MCF 10A (cell line): ENCODE data around the gene HSPA4. TPM values are rescaled to one million over a fixed set of nuclear protein-coding genes. Genes with fewer than 3 reads are reported as not detected.
"Not testable (repeated sequence)": the region's sequence is repeated elsewhere in the genome, so short reads cannot be mapped to it uniquely, and the experiment has no call there.

Experiments
- BruUV-seq: library from RNA; stranded (reverse); fragments of 400-500 nt; replicated peaks from 2 replicates; lab custom pipeline; 2021; lab: Mats Ljungman, UMichigan
- CTCF ChIA-PET: fragments of 300-600 bp; sonication (Branson Sonifier 250); formaldehyde crosslinking; extraction: SDS; loops from one replicate; lab custom pipeline; 2021; ENCODE audit warnings: antibody characterized with exemption, inconsistent platforms; lab: Yijun Ruan, JAX
- POLR2A ChIA-PET: fragments of 300-600, 350-650 bp; sonication (Branson Sonifier 250); formaldehyde crosslinking; extraction: SDS; loops from one replicate; lab custom pipeline; 2020; ENCODE audit warnings: antibody characterized with exemption, inconsistent platforms; lab: Yijun Ruan, JAX
- DNase-seq: peaks from one replicate; pipeline ENCODE4 v3.0.0-alpha.2; 2018; ENCODE audit not compliant: unreplicated experiment
- H3K27ac Mint-ChIP-seq: one replicate; pipeline ENCODE4 v1.8.0; 2022; ENCODE audit warnings: mild to moderate bottlenecking, low read depth, mixed read lengths; ENCODE audit not compliant: unreplicated experiment
- H3K27me3 Mint-ChIP-seq: one replicate; pipeline ENCODE4 v1.8.0; 2022; ENCODE audit warnings: mixed read lengths; ENCODE audit not compliant: insufficient read depth, unreplicated experiment
- H3K36me3 Mint-ChIP-seq: one replicate; pipeline ENCODE4 v1.8.0; 2022; ENCODE audit warnings: mild to moderate bottlenecking, moderate library complexity, mixed read lengths; ENCODE audit not compliant: insufficient read depth, unreplicated experiment
- H3K4me1 Mint-ChIP-seq: one replicate; pipeline ENCODE4 v1.8.0; 2022; ENCODE audit warnings: mixed read lengths; ENCODE audit not compliant: insufficient read depth, unreplicated experiment
- H3K4me3 Mint-ChIP-seq: one replicate; pipeline ENCODE4 v1.8.0; 2022; ENCODE audit warnings: mild to moderate bottlenecking, moderate library complexity, mixed read lengths; ENCODE audit not compliant: unreplicated experiment
- H3K9me3 Mint-ChIP-seq: one replicate; pipeline ENCODE4 v1.8.0; 2022; ENCODE audit warnings: mixed read lengths; ENCODE audit not compliant: unreplicated experiment
- CTCF ChIP-seq: fragments of 200-600 bp; IDR thresholded peaks from one replicate; pipeline ENCODE4 v1.8.0; 2022; ENCODE audit warnings: antibody characterized with exemption, mild to moderate bottlenecking; ENCODE audit not compliant: unreplicated experiment
- intact Hi-C: fragments of 100-400 bp; cut with micrococcal nuclease; formaldehyde crosslinking; loops from 2 replicates; pipeline ENCODE4 v1.14.1; 2022
- total RNA-seq: library from RNA; stranded (reverse); gene quantifications from 2 replicates; pipeline ENCODE4 v1.2.3, GENCODE V29; 2022

HSPA4 gene
- total RNA-seq, 1 experiment from 2014 or later: 218 TPM

- Mint-ChIP-seq H3K27ac (peak overlapping the region; percentile 55), H3K27me3 (no peaks in the 10 kb centered on the region), H3K4me3 (no peak overlapping the region), H3K4me1 (peaks cover 6% of the 10 kb centered on the region), H3K9me3 (no peaks in the 10 kb centered on the region), H3K36me3 (peaks cover 94% of the 10 kb centered on the region)
- no peak for DNase-seq
- TF ChIP-seq CTCF: no peak
- BruUV-seq: no TSS peak
- POLR2A ChIA-PET: no interaction called here
- CTCF ChIA-PET: no interaction called here
- intact Hi-C loops: no loop called here
These were observed 29.2 kb downstream of the HSPA4 start for GRCh38 chr5:133081036-133081435.

- H3K9me3 Mint-ChIP-seq: no peaks in the 10 kb centered on the region
- H3K4me3 Mint-ChIP-seq: no peak overlapping the region
- DNase-seq: no peak
- ChIA-PET CTCF (interaction anchor here (0.6 kb wide), 1 partner anchor 49 kb away, joined by 3 read pairs; no protein-coding TSS in a partner anchor), POLR2A (no interaction called here)
- no TSS peak for BruUV-seq
- no peaks in the 10 kb centered on the region for H3K27me3 Mint-ChIP-seq
- intact Hi-C loops: no loop called here
- H3K27ac Mint-ChIP-seq: peak overlapping the region; percentile 55
- no peak for TF ChIP-seq CTCF
- H3K36me3 Mint-ChIP-seq: peaks cover 94% of the 10 kb centered on the region
- peaks cover 6% of the 10 kb centered on the region for H3K4me1 Mint-ChIP-seq
These were observed 29.9 kb downstream of the HSPA4 start for GRCh38 chr5:133081703-133082102.

GRCh38 chr5:133082128-133082527 is 30.3 kb downstream of the HSPA4 start:
- peaks cover 94% of the 10 kb centered on the region for H3K36me3 Mint-ChIP-seq
- TSS peak; percentile 2 for BruUV-seq
- intact Hi-C loops: no loop called here

GRCh38 chr5:133083901-133084300 is 32.1 kb downstream of the HSPA4 start:
- intact Hi-C loops: no loop called here
- Mint-ChIP-seq H3K9me3 (no peaks in the 10 kb centered on the region), H3K4me1 (peaks cover 6% of the 10 kb centered on the region), H3K27ac (peak overlapping the region; percentile 23), H3K27me3 (no peaks in the 10 kb centered on the region), H3K4me3 (no peak overlapping the region), H3K36me3 (peaks cover 94% of the 10 kb centered on the region)
- DNase-seq: no peak
- POLR2A ChIA-PET: interaction anchor here (0.6 to 1.0 kb wide), 4 partner anchors 19 to 32 kb away, joined by 3 to 4 read pairs (median 3); partner anchors contain the start of gene HSPA4
- BruUV-seq: no TSS peak
- TF ChIP-seq CTCF: no peak
- CTCF ChIA-PET: interaction anchor here (0.6 kb wide), 2 partner anchors 11 to 145 kb away, joined by 4 to 6 read pairs; no protein-coding TSS in a partner anchor

More at GRCh38 chr5:133082128-133082527, 30.3 kb downstream of the HSPA4 start:
- CTCF ChIA-PET: interaction anchor here (0.6 to 1.2 kb wide), 2 partner anchors 29 to 49 kb away, joined by 3 read pairs; no protein-coding TSS in a partner anchor
- no peak for TF ChIP-seq CTCF
- H3K27me3 Mint-ChIP-seq: no peaks in the 10 kb centered on the region
- POLR2A ChIA-PET: no interaction called here
- H3K4me1 Mint-ChIP-seq: peaks cover 6% of the 10 kb centered on the region
- no peaks in the 10 kb centered on the region for H3K9me3 Mint-ChIP-seq
- H3K27ac Mint-ChIP-seq: no peak overlapping the region
- H3K4me3 Mint-ChIP-seq: no peak overlapping the region
- no peak for DNase-seq

GRCh38 chr5:133085171-133085570 is 33.4 kb downstream of the HSPA4 start:
- H3K27ac Mint-ChIP-seq, H3K4me1 Mint-ChIP-seq, BruUV-seq, H3K27me3 Mint-ChIP-seq, intact Hi-C loops, H3K9me3 Mint-ChIP-seq, H3K4me3 Mint-ChIP-seq, DNase-seq: not testable (repeated sequence)
- ChIA-PET POLR2A (interaction anchor here (0.7 to 0.8 kb wide), 2 partner anchors 15 to 194 kb away, joined by 3 to 4 read pairs; no protein-coding TSS in a partner anchor), CTCF (interaction anchor here (0.7 kb wide), 2 partner anchors 24 to 955 kb away, joined by 3 read pairs; no protein-coding TSS in a partner anchor)
- H3K36me3 Mint-ChIP-seq: peaks cover 97% of the 10 kb centered on the region
